Esophagus (tissue), 2 donors: Measurements from ENCODE around the gene EIF3A. TPM values are rescaled to one million over a fixed set of nuclear protein-coding genes. Genes with fewer than 3 reads are reported as not detected.

Source experiments
- H3K27ac ChIP-seq, 2 donors: one replicate each; pipeline ENCODE4 v1.5.1; 2013; ENCODE audit warnings: low read depth in 2 of 2, mild to moderate bottlenecking in 2 of 2, inconsistent platforms in 1 of 2, low read length in 1 of 2, moderate library complexity in 1 of 2
- H3K27me3 ChIP-seq, 2 donors: one replicate each; pipeline ENCODE4 v1.6.1; 2013; ENCODE audit warnings: low read length in 2 of 2, control low read depth in 1 of 2, mild to moderate bottlenecking in 1 of 2; ENCODE audit not compliant: insufficient read depth in 2 of 2, control insufficient read depth in 1 of 2
- H3K36me3 ChIP-seq, 2 donors: one replicate each; pipeline ENCODE4 v1.6.1; 2013; ENCODE audit warnings: low read length in 1 of 2; ENCODE audit not compliant: control insufficient read depth in 2 of 2, insufficient read depth in 2 of 2
- H3K4me1 ChIP-seq, 2 donors: one replicate each; pipeline ENCODE4 v1.6.1; 2013; ENCODE audit warnings: low read length in 1 of 2; ENCODE audit not compliant: control insufficient read depth in 2 of 2, insufficient read depth in 2 of 2
- H3K4me3 ChIP-seq, 2 donors: one replicate each; pipeline ENCODE4 v1.5.1; 2013; ENCODE audit warnings: low read length in 2 of 2, mild to moderate bottlenecking in 2 of 2, low read depth in 1 of 2, moderate library complexity in 1 of 2
- H3K9me3 ChIP-seq, 2 donors: one replicate each; pipeline ENCODE4 v1.6.1; 2013; ENCODE audit warnings: mild to moderate bottlenecking in 2 of 2, low read depth in 1 of 2, low read length in 1 of 2, moderate library complexity in 1 of 2; ENCODE audit not compliant: control insufficient read depth in 2 of 2, insufficient read depth in 1 of 2
- WGBS, 2 donors: extraction: QIAGEN DNeasy Blood & Tissue Kit; methylation state at CpG; one replicate each; pipeline ENCODE4 v1.1.7; 2013; 5-methylcytosine and 5-hydroxymethylcytosine counted together
- polyA plus RNA-seq, 2 donors: library from polyadenylated mRNA; stranded (reverse); fragments of 200-250 nt; gene quantifications; one replicate each; pipeline ENCODE4 v1.2.3, GENCODE V29; 2013
- donor health status: healthy with polysubstance abuse.
- donor health status: Bipolar disorder and iron deficiency.

Gene EIF3A
- polyA plus RNA-seq, 2 donors: 32.3 to 51.0 TPM

GRCh38 chr10:119023553-119023868 is 57.1 kb downstream of the EIF3A start:
- no peak overlapping the region for H3K4me3 ChIP-seq
- no peak overlapping the region for H3K27ac ChIP-seq
- 65 to 73% methylated on average over 8 of the region's 8 CpGs for WGBS, 2 donors
- H3K4me1 ChIP-seq: peaks cover 2 to 3% of the 10 kb centered on the region in 2 donors
- no peaks in the 10 kb centered on the region for H3K36me3 ChIP-seq
- H3K27me3 ChIP-seq: no peaks in the 10 kb centered on the region
- H3K9me3 ChIP-seq: no peaks in the 10 kb centered on the region

DNA sequence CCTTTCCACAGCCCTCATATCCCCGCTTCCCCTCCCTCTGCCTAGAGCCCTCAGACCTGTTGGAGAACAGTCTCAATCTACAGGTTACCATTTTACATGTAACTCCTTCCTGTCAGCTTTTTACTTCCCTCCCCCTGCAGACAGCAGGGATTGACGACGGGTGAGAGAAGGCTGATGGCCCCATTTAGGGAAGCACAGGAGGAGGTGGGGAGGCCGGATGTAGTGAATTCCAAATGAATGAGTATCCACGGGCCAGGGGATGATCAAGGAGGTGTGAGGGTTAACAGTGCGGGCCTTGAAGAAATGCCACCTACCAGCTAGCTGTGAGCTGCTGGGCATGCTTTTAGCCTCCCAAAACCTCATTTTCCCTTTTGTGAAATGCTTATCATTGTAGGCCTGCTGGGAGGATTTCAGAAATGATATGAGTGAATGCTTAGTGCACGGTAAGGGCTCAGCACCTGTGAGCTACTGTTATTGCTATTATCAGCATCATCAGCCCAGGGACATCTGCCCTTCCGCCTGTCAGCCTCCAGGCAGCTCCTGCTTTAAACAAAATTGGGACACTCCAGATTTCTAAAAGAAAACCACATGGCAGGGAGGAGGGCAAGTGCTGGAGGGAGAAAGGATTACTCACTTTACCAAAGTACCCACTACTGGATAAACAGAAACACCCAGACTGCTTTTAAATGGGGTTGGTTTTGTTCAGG is 57.6 kb downstream of the EIF3A start:
- Histone ChIP-seq H3K27me3 (no peaks in the 10 kb centered on the region), H3K9me3 (no peaks in the 10 kb centered on the region), H3K36me3 (no peaks in the 10 kb centered on the region), H3K4me3 (no peak overlapping the region), H3K4me1 (peaks cover 2 to 3% of the 10 kb centered on the region in 2 donors), H3K27ac (no peak overlapping the region)
- WGBS, 2 donors: 67% methylated on average over 8 of the region's 8 CpGs

- no peak overlapping the region for H3K4me3 ChIP-seq
- H3K9me3 ChIP-seq: no peaks in the 10 kb centered on the region
- H3K27me3 ChIP-seq: no peaks in the 10 kb centered on the region
- no peak overlapping the region for H3K27ac ChIP-seq
- H3K36me3 ChIP-seq: no peaks in the 10 kb centered on the region
- 18 to 29% methylated on average over 2 of the region's 2 CpGs for WGBS, 2 donors
- peaks cover 0 to 3% of the 10 kb centered on the region in 2 donors for H3K4me1 ChIP-seq
These were observed 60.0 kb downstream of the EIF3A start for GRCh38 chr10:119020627-119020946.

DNA sequence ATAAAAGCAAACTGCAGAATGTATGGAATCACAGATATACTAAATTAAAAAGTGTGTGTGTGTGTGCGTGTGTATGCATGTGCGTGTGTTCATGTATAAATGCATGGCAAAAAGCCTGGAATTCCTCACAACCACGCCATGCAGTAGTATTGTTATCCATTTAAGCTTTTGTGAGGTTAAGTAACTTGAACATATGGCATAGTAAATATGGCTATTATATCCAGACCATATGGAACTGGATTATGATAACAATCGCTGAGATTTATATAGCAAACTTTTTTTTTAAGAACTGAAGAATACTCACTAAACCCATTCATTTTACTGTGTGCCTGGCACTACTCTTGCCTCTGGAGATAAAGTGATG is 73.4 kb downstream of the EIF3A start:
- no peak overlapping the region for H3K4me3 ChIP-seq

GRCh38 chr10:119006451-119007210 is 74.0 kb downstream of the EIF3A start:
- WGBS, 2 donors: 27 to 37% methylated on average over 9 of the region's 9 CpGs
- Histone ChIP-seq H3K9me3 (no peaks in the 10 kb centered on the region), H3K4me3 (no peak overlapping the region), H3K4me1 (peaks cover 0 to 10% of the 10 kb centered on the region in 2 donors), H3K27ac (peak overlapping the region; percentile 28 to 34), H3K36me3 (no peaks in the 10 kb centered on the region), H3K27me3 (no peaks in the 10 kb centered on the region)

More for the DNA sequence above, 73.4 kb downstream of the EIF3A start:
- H3K27ac ChIP-seq: no peak overlapping the region
- no peaks in the 10 kb centered on the region for H3K9me3 ChIP-seq
- H3K27me3 ChIP-seq: no peaks in the 10 kb centered on the region
- peaks cover 0 to 6% of the 10 kb centered on the region in 2 donors for H3K4me1 ChIP-seq
- 25 to 30% methylated on average over 4 of the region's 4 CpGs for WGBS, 2 donors
- no peaks in the 10 kb centered on the region for H3K36me3 ChIP-seq

- 87 to 88% methylated on average over 9 of the region's 9 CpGs for WGBS, 2 donors
These were observed 75.1 kb downstream of the EIF3A start for GRCh38 chr10:119005362-119006043.

DNA sequence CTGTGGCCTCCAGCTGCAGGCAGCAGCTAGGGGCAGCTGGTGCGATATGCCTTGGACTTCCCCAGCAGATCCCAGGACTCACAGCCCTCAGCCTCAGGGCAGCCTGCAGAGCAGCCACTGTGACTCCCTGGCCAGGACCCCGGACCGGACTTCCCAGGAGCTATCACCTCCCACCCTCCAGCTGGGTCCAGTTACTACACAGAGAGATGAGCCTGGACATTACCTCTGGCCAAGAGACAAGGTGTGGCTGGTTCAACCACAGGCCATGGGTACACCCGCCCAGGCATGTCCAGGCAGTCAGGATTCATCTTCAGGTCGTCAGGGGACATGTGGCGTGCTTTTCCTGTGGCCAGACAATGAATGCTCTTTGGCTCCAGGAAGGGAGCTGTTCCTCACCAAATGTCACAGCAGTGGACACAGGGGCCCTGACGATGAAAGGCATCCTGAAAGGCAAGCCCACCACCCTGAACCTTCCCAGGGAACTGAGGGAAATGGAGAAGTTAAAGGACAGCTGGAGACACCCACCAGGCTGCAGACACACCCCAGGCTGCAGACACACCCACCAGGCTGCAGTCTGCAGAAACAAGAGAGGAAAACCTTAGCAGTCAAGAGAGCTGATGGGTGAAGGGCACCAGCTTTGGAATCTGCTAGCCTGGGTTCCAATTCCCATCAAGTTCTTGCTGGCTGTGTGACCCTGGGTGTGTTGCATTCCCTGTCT is 76.9 kb downstream of the EIF3A start:
- H3K4me1 ChIP-seq: peaks cover 2 to 11% of the 10 kb centered on the region in 2 donors
- H3K36me3 ChIP-seq: no peaks in the 10 kb centered on the region
- H3K27ac ChIP-seq: no peak overlapping the region
- no peaks in the 10 kb centered on the region for H3K27me3 ChIP-seq
- H3K4me3 ChIP-seq: no peak overlapping the region
- WGBS, 2 donors: 58 to 65% methylated on average over 7 of the region's 7 CpGs
- no peaks in the 10 kb centered on the region for H3K9me3 ChIP-seq

More at GRCh38 chr10:119005362-119006043, 75.1 kb downstream of the EIF3A start:
- no peaks in the 10 kb centered on the region for H3K36me3 ChIP-seq
- no peak overlapping the region for H3K27ac ChIP-seq
- H3K27me3 ChIP-seq: no peaks in the 10 kb centered on the region
- H3K4me1 ChIP-seq: peaks cover 2 to 11% of the 10 kb centered on the region in 2 donors
- no peak overlapping the region for H3K4me3 ChIP-seq
- no peaks in the 10 kb centered on the region for H3K9me3 ChIP-seq

DNA sequence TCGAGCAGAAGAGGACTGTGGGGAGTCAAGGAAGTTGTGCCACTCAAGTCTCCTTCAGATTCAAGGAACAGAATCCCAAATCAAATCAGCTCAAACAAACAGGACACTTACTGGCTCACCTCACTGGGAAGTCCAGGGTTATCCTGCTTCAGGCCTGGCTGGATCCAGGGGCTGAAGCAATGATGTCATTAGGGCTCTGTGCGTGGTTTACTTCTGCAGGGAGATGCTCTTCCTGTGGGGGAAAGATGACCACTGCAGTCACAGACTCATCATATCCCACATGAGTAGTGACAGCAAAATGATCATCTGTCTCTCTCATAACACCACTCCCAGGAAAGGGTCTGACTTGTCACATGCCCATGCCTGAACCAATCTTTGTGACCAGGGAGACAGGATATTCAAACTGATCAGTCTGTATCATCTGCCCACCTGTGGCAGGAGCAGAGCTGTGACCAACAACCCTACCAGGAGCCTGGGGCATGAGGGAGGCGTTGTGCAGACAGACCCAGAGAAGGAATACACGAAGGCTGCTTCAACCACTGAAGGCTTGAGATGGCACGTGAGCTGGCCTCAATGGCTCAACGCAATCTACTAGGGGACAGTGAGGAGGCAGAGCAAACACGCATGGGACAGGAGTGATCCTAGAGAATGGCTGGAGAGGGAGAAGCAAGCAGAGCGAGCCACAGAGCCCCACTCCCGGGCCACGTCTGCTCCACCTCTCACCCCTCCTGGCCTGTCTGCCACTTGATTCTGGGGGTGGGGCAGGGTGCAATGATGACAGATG is 78.7 kb downstream of the EIF3A start:
- H3K27me3 ChIP-seq: no peaks in the 10 kb centered on the region
- peaks cover 2 to 11% of the 10 kb centered on the region in 2 donors for H3K4me1 ChIP-seq
- no peak overlapping the region for H3K4me3 ChIP-seq
- H3K27ac ChIP-seq: no peak overlapping the region
- H3K9me3 ChIP-seq: no peaks in the 10 kb centered on the region
- WGBS, 2 donors: 87 to 90% methylated on average over 10 of the region's 10 CpGs
- no peaks in the 10 kb centered on the region for H3K36me3 ChIP-seq

DNA sequence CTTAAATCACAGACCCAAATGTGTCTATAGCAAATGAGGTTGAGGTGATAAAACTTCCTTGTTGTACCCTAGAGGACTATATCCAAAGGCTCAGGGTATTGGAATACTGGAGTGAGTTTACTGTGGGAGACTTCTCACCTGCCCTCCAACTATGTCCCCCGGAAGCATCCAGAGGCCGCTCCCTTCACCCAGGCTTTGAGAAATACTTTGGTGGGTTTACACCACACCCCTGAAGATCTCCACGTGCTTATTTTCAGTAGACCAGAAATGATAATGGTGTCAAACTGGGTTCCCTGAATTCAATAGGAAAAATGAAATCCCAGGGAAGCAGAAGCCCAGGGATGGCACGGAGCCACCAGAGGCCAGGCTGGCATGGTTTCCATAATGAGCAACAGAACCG is 82.4 kb downstream of the EIF3A start:
- Histone ChIP-seq H3K27me3 (no peaks in the 10 kb centered on the region), H3K27ac (no peak overlapping the region), H3K36me3 (no peaks in the 10 kb centered on the region), H3K4me3 (no peak overlapping the region), H3K9me3 (no peaks in the 10 kb centered on the region), H3K4me1 (peaks cover 2 to 5% of the 10 kb centered on the region in 2 donors)
- WGBS, 2 donors: 91 to 95% methylated on average over 5 of the region's 5 CpGs
